Adrenal gland (tissue), 12 donors: ENCODE measurements around the gene CPED1. TPM values are rescaled to one million over a fixed set of nuclear protein-coding genes. Genes with fewer than 3 reads are reported as not detected.
A peak's percentile ranks its signal among the peaks of the same experiment; 100 is the strongest.

ENCODE experiments used
- DNase-seq, 7 donors: peaks; one replicate each; pipeline ENCODE4 v3.0.0-alpha.2; 2019 to 2020
- H3K27ac ChIP-seq, 5 donors: fragments of 200-600 bp; sonication (generic) in 4 of 5; 1 replicate in 3 of 5; 2 replicates in 2 of 5; pipeline versions ENCODE4 v1.5.1 to v1.8.0; 2016 to 2020; ENCODE audit warnings: mild to moderate bottlenecking in 1 of 5
- H3K27me3 ChIP-seq: fragments of 200-600 bp; 2 replicates; pipeline ENCODE4 v1.8.0; 2021
- H3K36me3 ChIP-seq, 2 donors: fragments of 200-600 bp; replicated peaks in 1 of 2; 1 replicate in 1 of 2; 2 replicates in 1 of 2; pipeline versions ENCODE4 v1.5.1 to v1.8.0; 2018 to 2022
- H3K4me1 ChIP-seq, 2 donors: fragments of 200-600 bp; replicated peaks in 1 of 2; 1 replicate in 1 of 2; 2 replicates in 1 of 2; pipeline versions ENCODE4 v1.5.1 to v1.8.0; 2018 to 2021
- H3K4me3 ChIP-seq, 4 donors: fragments of 200-600 bp; sonication (generic) in 3 of 4; one replicate each; pipeline ENCODE4 v1.5.1; 2016 to 2018
- H3K9me3 ChIP-seq, 3 donors: fragments of 200-600 bp; sonication (generic) in 1 of 3; replicated peaks in 1 of 3; 1 replicate in 2 of 3; 2 replicates in 1 of 3; pipeline versions ENCODE4 v1.5.1 to v1.8.0; 2016 to 2021
- CTCF ChIP-seq, 6 experiments: fragments of 450-650 bp in 4 of 6; fragments of 200-600 bp in 2 of 6; sonication (generic) in 1 of 6; IDR thresholded peaks; 1 replicate in 5 of 6; 2 replicates in 1 of 6; pipeline versions ENCODE4 v1.5.1 to v1.8.0; 2016 to 2021; ENCODE audit warnings: antibody characterized with exemption in 6 of 6, mild to moderate bottlenecking in 2 of 6, moderate library complexity in 1 of 6
- POLR2A ChIP-seq, 2 donors: fragments of 450-650 bp; IDR thresholded peaks; one replicate each; pipeline ENCODE4 v1.6.1; 2017; ENCODE audit warnings: antibody characterized with exemption in 2 of 2, mild to moderate bottlenecking in 2 of 2, moderate library complexity in 1 of 2
- WGBS, 4 donors: extraction: QIAGEN DNeasy Blood & Tissue Kit in 2 of 4; methylation state at CpG; one replicate each; pipeline versions ENCODE4 v1.1.5 to v1.1.7; 2013 to 2017; 5-methylcytosine and 5-hydroxymethylcytosine counted together
- intact Hi-C, 2 donors: fragments of 100-400 bp; cut with DNase I; formaldehyde crosslinking; loops; one replicate each; pipeline versions ENCODE4 v1.14.1 to v1.15.0; 2022 to 2023
- polyA plus RNA-seq, 3 donors: library from polyadenylated mRNA; stranded (reverse); fragments of 200-250 nt in 2 of 3; fragments of 350-450 nt in 1 of 3; fragmentation: Illumina TruSeq in 1 of 3; extraction: RNeasy Lipid Tissue Mini Kit (QIAGEN cat#74804) in 1 of 3; gene quantifications; one replicate each; pipeline ENCODE4 v1.2.3, GENCODE V29; 2013 to 2014
- total RNA-seq, 9 donors: library from RNA; depleted of rRNA in 4 of 9; stranded (reverse); fragments of >200 nt in 4 of 9; fragments of 120-200 nt in 1 of 9; fragmentation: NEBNext Ultra II Directional in 1 of 9; extraction: Animal tissue kit (Norgen Biotek cat#: 25700) in 1 of 9; gene quantifications; one replicate each; pipeline versions ENCODE4 v1.1.0 to v1.2.4, GENCODE V29; 2013 to 2023
- donor health status: healthy with polysubstance abuse.
- donor health status: Bipolar disorder and iron deficiency.
- donor health status: DM: yes; HTN: yes; CAD: no.
- donor health status: DM: no; HTN: no; CAD: no.
- donor health status: DM: no; HTN: no; CAD: no.
- donor health status: DM: yes; HTN: yes; CAD: no.

Gene CPED1
- total and polyA plus RNA-seq, 12 donors, result 5.2 to 72.2 (median 40.7) TPM

GRCh38 chr7:121204537-121204936 lies 216.0 kb downstream of the CPED1 start:
- H3K4me3 ChIP-seq, result no peak overlapping the region
- no peak overlapping the region for H3K27ac ChIP-seq
- H3K27me3 ChIP-seq, result no peaks in the 10 kb centered on the region
- no peaks in the 10 kb centered on the region for H3K36me3 ChIP-seq
- H3K9me3 ChIP-seq, result no peaks in the 10 kb centered on the region
- no peaks in the 10 kb centered on the region for H3K4me1 ChIP-seq
- DNase-seq, result peak in 1 of 7 donors; percentile 81
- TF ChIP-seq POLR2A (IDR thresholded peaks at IDR 0.05), result no peak
- TF ChIP-seq CTCF (IDR thresholded peaks at IDR 0.05), result no peak
- WGBS, 4 donors, result 45 to 74% (median 65%) methylated on average over 1 of the region's 1 CpG
- intact Hi-C loops, result no loop called here

GRCh38 chr7:121205777-121206176 lies 217.3 kb downstream of the CPED1 start:
- DNase-seq, result no peak
- Histone ChIP-seq H3K4me3 (no peak overlapping the region), H3K36me3 (no peaks in the 10 kb centered on the region), H3K27me3 (no peaks in the 10 kb centered on the region), H3K27ac (no peak overlapping the region), H3K4me1 (no peaks in the 10 kb centered on the region), H3K9me3 (no peaks in the 10 kb centered on the region)
- intact Hi-C loops, result no loop called here
- TF ChIP-seq POLR2A (IDR thresholded peaks at IDR 0.05) (no peak), CTCF (IDR thresholded peaks at IDR 0.05) (no peak)

- Histone ChIP-seq H3K27ac (no peak overlapping the region), H3K4me3 (no peak overlapping the region), H3K27me3 (no peaks in the 10 kb centered on the region), H3K4me1 (no peaks in the 10 kb centered on the region), H3K9me3 (no peaks in the 10 kb centered on the region), H3K36me3 (no peaks in the 10 kb centered on the region)
- no peak for DNase-seq
- 74 to 84% (median 79%) methylated on average over 3 of the region's 3 CpGs for WGBS, 4 donors
- intact Hi-C loops, result no loop called here
- no peak for TF ChIP-seq CTCF (IDR thresholded peaks at IDR 0.05)
- no peak for TF ChIP-seq POLR2A (IDR thresholded peaks at IDR 0.05)
Measured at GRCh38 chr7:121211253-121211652, 222.7 kb downstream of the CPED1 start.

GRCh38 chr7:121212036-121212435 lies 223.5 kb downstream of the CPED1 start:
- 85 to 93% (median 91%) methylated on average over 2 of the region's 2 CpGs for WGBS, 4 donors
- Histone ChIP-seq H3K9me3 (no peaks in the 10 kb centered on the region), H3K36me3 (no peaks in the 10 kb centered on the region), H3K27me3 (no peaks in the 10 kb centered on the region), H3K4me3 (no peak overlapping the region), H3K27ac (no peak overlapping the region), H3K4me1 (no peaks in the 10 kb centered on the region)
- TF ChIP-seq CTCF (IDR thresholded peaks at IDR 0.05) (no peak), POLR2A (IDR thresholded peaks at IDR 0.05) (no peak)
- intact Hi-C loops, result no loop called here
- DNase-seq, result no peak
